ENCODE measurements around the gene SHC2. TPM values are rescaled to one million over a fixed set of nuclear protein-coding genes. Genes with fewer than 3 reads are reported as not detected.
A peak's percentile ranks its signal among the peaks of the same experiment; 100 is the strongest.

Gene SHC2
- total and polyA plus RNA-seq, 2 of the 13 experiments (the other 11 are each of a cell fraction or from before 2014, with no cell fraction given) = 9.0 to 18.3 TPM

GRCh38 chr19:461721-462551, 1.1 kb upstream of the SHC2 start (continued):
- TF ChIP-seq HNF4G (IDR thresholded peaks at IDR 0.05; ENCODE audit: borderline replicate concordance, low read depth, low read length) = peak; percentile 32; the same call in 1 of the 2 replicates
- TF ChIP-seq HNF4G (CRISPR knock-in tag; IDR thresholded peaks at IDR 0.05; ENCODE audit: borderline replicate concordance, low read depth) = no peak
- TF ChIP-seq ARNT2 (CRISPR knock-in tag; IDR thresholded peaks at IDR 0.05; ENCODE audit: low read depth) = no peak
- TF ChIP-seq BRF2 (CRISPR knock-in tag; IDR thresholded peaks at IDR 0.05) = no peak
- no peak for TF ChIP-seq MIER2 (CRISPR knock-in tag; IDR thresholded peaks at IDR 0.05)
- TF ChIP-seq MEIS2 (CRISPR knock-in tag; IDR thresholded peaks at IDR 0.05) = peak; percentile 65; the same call in 1 of the 2 replicates
- TF ChIP-seq ZNF761 (CRISPR knock-in tag; conservative IDR thresholded peaks at IDR 0.05) = no peak
- TF ChIP-seq NCOA5 (CRISPR knock-in tag; IDR thresholded peaks at IDR 0.05) = no peak
- TF ChIP-seq ZBTB42 (CRISPR knock-in tag; IDR thresholded peaks at IDR 0.05) = no peak
- TF ChIP-seq KAT2B (IDR thresholded peaks at IDR 0.05; ENCODE audit: borderline replicate concordance, low read depth, low read length) = peak; percentile 62; the same call in 1 of the 2 replicates
- no peak for TF ChIP-seq SRSF9 (IDR thresholded peaks at IDR 0.05; ENCODE audit: borderline replicate concordance, insufficient read depth, low read depth, low read length, poor library complexity, severe bottlenecking)
- peak; percentile 72; the same call in 1 of the 2 replicates for TF ChIP-seq TBX2 (CRISPR knock-in tag; IDR thresholded peaks at IDR 0.05; ENCODE audit: borderline replicate concordance)
- TF ChIP-seq HDAC1 (CRISPR knock-in tag; IDR thresholded peaks at IDR 0.05) = peak; percentile 59
- no peak for TF ChIP-seq ZNF205 (CRISPR knock-in tag; IDR thresholded peaks at IDR 0.05)
- TF ChIP-seq ZNF703 (CRISPR knock-in tag; IDR thresholded peaks at IDR 0.05; ENCODE audit: borderline replicate concordance) = no peak
- TF ChIP-seq ZBTB34 (CRISPR knock-in tag; IDR thresholded peaks at IDR 0.05) = no peak; the same call in 1 of the 2 replicates
- no peak for TF ChIP-seq ZNF317 (CRISPR knock-in tag; IDR thresholded peaks at IDR 0.05)
- no peak for TF ChIP-seq ZNF552 (CRISPR knock-in tag; IDR thresholded peaks at IDR 0.05; ENCODE audit: borderline replicate concordance)
- TF ChIP-seq MIXL1 (CRISPR knock-in tag; IDR thresholded peaks at IDR 0.05) = 0 out of 2 replicates have a peak, but pooled peaks have one; percentile 31
- 0 out of 2 replicates have a peak, but pooled peaks have one; percentile 8 for TF ChIP-seq ZBTB20 (CRISPR knock-in tag; IDR thresholded peaks at IDR 0.05; ENCODE audit: borderline replicate concordance, low read depth)
- peak; percentile 98 for TF ChIP-seq AKAP8 (CRISPR knock-in tag; IDR thresholded peaks at IDR 0.05)
- 0 out of 2 replicates have a peak, but pooled peaks have one; percentile 66 for TF ChIP-seq ETV6 (CRISPR knock-in tag; conservative IDR thresholded peaks at IDR 0.05)
- no peak for TF ChIP-seq NFRKB (IDR thresholded peaks at IDR 0.05)
- peak; percentile 37; the same call in 1 of the 2 replicates for TF ChIP-seq ETV5 (CRISPR knock-in tag; IDR thresholded peaks at IDR 0.05; ENCODE audit: borderline replicate concordance)
- TF ChIP-seq TCF7 (IDR thresholded peaks at IDR 0.05; ENCODE audit: low read depth) = peak; percentile 82
- no peak for TF ChIP-seq ARNT (IDR thresholded peaks at IDR 0.05)
- peak; percentile 29; the same call in 1 of the 2 replicates for TF ChIP-seq PPARG (CRISPR knock-in tag; conservative IDR thresholded peaks at IDR 0.05)
- TF ChIP-seq GLMP (CRISPR knock-in tag; IDR thresholded peaks at IDR 0.05; ENCODE audit: borderline replicate concordance) = no peak
- TF ChIP-seq ATF7-NPFF (CRISPR knock-in tag; IDR thresholded peaks at IDR 0.05; ENCODE audit: low read depth) = no peak
